Coronary artery (tissue), 2 donors: ENCODE data around the gene PYM1.
A peak's percentile ranks its signal among the peaks of the same experiment; 100 is the strongest.

Source experiments
- DNase-seq: peaks from one replicate; pipeline ENCODE4 v3.0.0-alpha.2; 2017; ENCODE audit warnings: low spot score
- H3K27ac ChIP-seq, 2 donors: fragments of 200-600 bp; sonication (generic); one replicate each; pipeline ENCODE4 v1.5.1; 2016 to 2019
- H3K4me3 ChIP-seq: fragments of 200-600 bp; sonication (generic); 2 replicates; pipeline ENCODE4 v1.5.1; 2016; ENCODE audit warnings: mild to moderate bottlenecking, moderate library complexity
- TF ChIP-seq, protein P1 (sequence below): fragments of 200-600 bp; sonication (generic); IDR thresholded peaks from one replicate; pipeline ENCODE4 v1.5.1; 2019; ENCODE audit warnings: antibody characterized with exemption

The PYM1 gene

GRCh38 chr12:55909513-55909884, 18.2 kb downstream of the PYM1 start:
- Histone ChIP-seq H3K4me3 (no peak overlapping the region), H3K27ac (peak overlapping the region in 1 of 2 donors; percentile 39)
- TF ChIP-seq, protein P1, sequence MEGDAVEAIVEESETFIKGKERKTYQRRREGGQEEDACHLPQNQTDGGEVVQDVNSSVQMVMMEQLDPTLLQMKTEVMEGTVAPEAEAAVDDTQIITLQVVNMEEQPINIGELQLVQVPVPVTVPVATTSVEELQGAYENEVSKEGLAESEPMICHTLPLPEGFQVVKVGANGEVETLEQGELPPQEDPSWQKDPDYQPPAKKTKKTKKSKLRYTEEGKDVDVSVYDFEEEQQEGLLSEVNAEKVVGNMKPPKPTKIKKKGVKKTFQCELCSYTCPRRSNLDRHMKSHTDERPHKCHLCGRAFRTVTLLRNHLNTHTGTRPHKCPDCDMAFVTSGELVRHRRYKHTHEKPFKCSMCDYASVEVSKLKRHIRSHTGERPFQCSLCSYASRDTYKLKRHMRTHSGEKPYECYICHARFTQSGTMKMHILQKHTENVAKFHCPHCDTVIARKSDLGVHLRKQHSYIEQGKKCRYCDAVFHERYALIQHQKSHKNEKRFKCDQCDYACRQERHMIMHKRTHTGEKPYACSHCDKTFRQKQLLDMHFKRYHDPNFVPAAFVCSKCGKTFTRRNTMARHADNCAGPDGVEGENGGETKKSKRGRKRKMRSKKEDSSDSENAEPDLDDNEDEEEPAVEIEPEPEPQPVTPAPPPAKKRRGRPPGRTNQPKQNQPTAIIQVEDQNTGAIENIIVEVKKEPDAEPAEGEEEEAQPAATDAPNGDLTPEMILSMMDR: no peak
- no peak for DNase-seq

GRCh38 chr12:55908726-55909512, 18.8 kb downstream of the PYM1 start:
- TF ChIP-seq, protein P1: no peak
- peak overlapping the region; percentile 3 for H3K4me3 ChIP-seq
- no peak for DNase-seq
- H3K27ac ChIP-seq: peak overlapping the region in 1 of 2 donors; percentile 39

DNA sequence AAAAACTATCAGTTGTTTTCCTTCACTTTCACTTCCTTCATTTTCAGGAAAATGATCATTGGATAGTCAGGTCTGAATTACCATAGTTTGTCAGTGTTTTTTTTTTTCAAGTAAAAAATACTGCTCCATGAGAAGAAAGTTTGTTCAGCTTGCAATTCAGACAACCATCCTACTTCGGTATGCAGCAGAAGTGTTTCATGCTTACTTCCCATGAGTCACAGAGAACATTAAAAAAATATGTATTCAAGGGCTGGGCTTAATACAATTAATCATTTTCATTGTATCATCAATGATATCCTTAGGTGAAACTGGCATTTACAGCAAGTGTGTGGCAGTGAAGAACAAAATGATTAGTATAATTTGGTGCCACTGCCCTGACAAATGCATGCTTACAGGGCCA, 21.6 kb downstream of the PYM1 start:
- no peak for DNase-seq
- Histone ChIP-seq H3K4me3 (no peak overlapping the region), H3K27ac (no peak overlapping the region)
- TF ChIP-seq, protein P1: no peak

DNA sequence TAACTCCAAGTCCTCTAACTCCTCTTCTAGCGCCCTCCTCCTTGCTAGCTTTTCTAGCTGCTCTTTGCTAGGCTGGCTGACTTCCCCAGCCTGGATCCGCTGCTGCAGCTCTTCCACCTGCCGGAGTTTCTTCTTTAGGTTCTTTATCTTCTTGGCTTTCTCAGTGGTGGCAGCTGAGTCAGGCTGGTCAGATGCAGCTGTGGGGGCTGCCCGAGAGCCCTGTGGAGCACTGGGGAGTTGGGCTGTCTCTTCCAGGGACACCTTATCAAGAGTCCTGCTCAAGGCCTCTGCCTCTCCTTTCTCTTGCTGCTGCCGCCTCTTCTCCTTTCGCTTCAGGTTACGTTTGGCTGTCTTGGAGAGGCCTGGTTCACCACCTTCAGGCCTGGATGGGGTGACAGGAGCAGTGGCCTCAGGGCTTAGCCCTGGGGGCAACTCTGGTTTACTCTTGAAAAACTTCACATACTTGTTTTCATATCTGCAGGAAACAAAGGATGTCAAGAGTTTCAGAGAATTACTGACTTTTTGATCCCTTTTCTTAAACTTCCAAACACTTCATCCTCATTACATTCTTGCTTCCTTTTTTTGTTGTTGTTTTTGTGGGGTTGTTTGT, 25.7 kb downstream of the PYM1 start:
- TF ChIP-seq, protein P1: no peak
- H3K4me3 ChIP-seq: no peak overlapping the region
- H3K27ac ChIP-seq: no peak overlapping the region
- DNase-seq: no peak

DNA sequence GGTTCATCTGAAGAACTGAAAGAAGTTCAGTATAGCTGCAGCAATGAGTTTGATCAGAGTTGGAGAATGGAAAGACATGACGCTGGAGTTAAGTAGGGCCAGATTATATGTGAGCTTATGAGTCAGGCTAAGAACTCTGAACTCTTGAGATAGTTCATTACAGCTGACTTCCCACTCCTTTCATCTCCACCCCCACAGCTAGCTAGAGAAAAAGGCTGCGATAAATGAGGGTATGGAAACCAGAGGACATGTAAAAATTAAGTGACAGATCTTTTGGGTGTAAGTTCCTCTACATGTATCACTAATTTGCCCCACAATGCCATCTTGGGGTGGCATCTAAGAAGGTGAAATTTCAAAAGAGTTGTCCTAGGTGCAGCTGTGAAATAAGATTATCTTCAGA, 28.6 kb downstream of the PYM1 start:
- H3K27ac ChIP-seq: no peak overlapping the region
- DNase-seq: no peak
- TF ChIP-seq, protein P1: no peak
- H3K4me3 ChIP-seq: no peak overlapping the region

DNA sequence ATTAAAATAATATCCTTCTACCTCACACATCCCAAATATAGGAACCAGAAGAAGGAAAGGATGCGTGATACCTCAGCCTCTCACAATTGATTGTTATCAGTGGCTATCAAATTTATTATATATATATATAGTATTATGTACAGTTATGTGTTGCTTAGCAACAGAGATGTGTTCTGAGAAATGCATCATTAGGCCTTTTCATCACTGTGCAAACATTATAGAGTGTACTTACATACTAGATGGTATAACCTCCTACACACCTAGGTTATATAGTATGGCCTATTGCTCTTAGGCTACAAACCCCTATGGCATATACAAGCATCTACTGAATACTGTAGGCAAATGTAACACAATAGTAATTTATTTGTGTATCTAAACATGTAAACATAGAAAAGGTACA, 34.0 kb downstream of the PYM1 start:
- Histone ChIP-seq H3K27ac (no peak overlapping the region), H3K4me3 (no peak overlapping the region)
- DNase-seq: no peak
- TF ChIP-seq, protein P1: no peak

GRCh38 chr12:55891310-55891709, 36.4 kb downstream of the PYM1 start:
- Histone ChIP-seq H3K27ac (no peak overlapping the region), H3K4me3 (no peak overlapping the region)
- no peak for DNase-seq
- TF ChIP-seq, protein P1: no peak
